IMR-90 (cell line): ENCODE results near the gene SLC22A14. TPM values are rescaled to one million over a fixed set of nuclear protein-coding genes. Genes with fewer than 3 reads are reported as not detected.

Source experiments
- ATAC-seq: fragments of 200-7000 bp; cut with Tn5 transposase; 2 replicates; pipeline ENCODE4 v1.9.1; 2020; ENCODE audit warnings: low read depth, mild to moderate bottlenecking, moderate library complexity
- BruUV-seq: library from RNA; stranded (reverse); fragments of 400-500 nt; replicated peaks from 2 replicates; lab custom pipeline; 2021; lab: Mats Ljungman, UMichigan
- CTCF ChIA-PET: fragments of 300-600 bp; formaldehyde crosslinking; extraction: SDS; loops from one replicate; lab custom pipeline; 2021; ENCODE audit warnings: antibody characterized with exemption; lab: Yijun Ruan, JAX
- POLR2A ChIA-PET: fragments of 300-600 bp; sonication (Branson Sonifier 250); formaldehyde crosslinking; loops from one replicate; lab custom pipeline; 2022; ENCODE audit warnings: antibody characterized with exemption; ENCODE audit not compliant: unreplicated experiment; lab: Charles Lee
- DNase-seq: peaks from one replicate; pipeline ENCODE4 v3.0.0; 2013
- H2AFZ ChIP-seq: replicated peaks from 2 replicates; pipeline ENCODE3; 2013; ENCODE audit warnings: low read length, mild to moderate bottlenecking; ENCODE audit not compliant: poor library complexity
- H2AK5ac ChIP-seq: 2 replicates; pipeline ENCODE4 v1.6.1; 2013; ENCODE audit warnings: low read depth, low read length, inconsistent platforms
- H2AK9ac ChIP-seq: replicated peaks from 2 replicates; pipeline ENCODE3; 2013; ENCODE audit warnings: mild to moderate bottlenecking, low read depth, low read length, moderate library complexity; ENCODE audit not compliant: poor library complexity
- H2BK120ac ChIP-seq: 2 replicates; pipeline ENCODE4 v1.6.1; 2013; ENCODE audit warnings: low read depth, low read length, inconsistent platforms
- H2BK15ac ChIP-seq: 3 replicates; pipeline ENCODE4 v1.6.1; 2013; ENCODE audit warnings: low read depth, low read length, inconsistent platforms
- H2BK20ac ChIP-seq: 2 replicates; pipeline ENCODE4 v1.6.1; 2013; ENCODE audit warnings: low read depth, mild to moderate bottlenecking, inconsistent platforms, low read length, moderate library complexity
- H2BK5ac ChIP-seq: 2 replicates; pipeline ENCODE4 v1.6.1; 2013; ENCODE audit warnings: mild to moderate bottlenecking, low read depth, low read length, inconsistent platforms; ENCODE audit not compliant: poor library complexity, severe bottlenecking
- H3K14ac ChIP-seq: replicated peaks from 2 replicates; pipeline ENCODE4 v1.6.1; 2013; ENCODE audit warnings: low read depth, low read length, inconsistent platforms
- H3K18ac ChIP-seq: 2 replicates; pipeline ENCODE4 v1.6.1; 2013; ENCODE audit warnings: low read depth, low read length, control low read depth
- H3K23ac ChIP-seq: 2 replicates; pipeline ENCODE4 v1.6.1; 2013; ENCODE audit warnings: low read depth, low read length, inconsistent platforms
- H3K27ac ChIP-seq: 2 replicates; pipeline ENCODE4 v1.5.1; 2013; ENCODE audit warnings: mild to moderate bottlenecking, control low read depth, low read length; ENCODE audit not compliant: insufficient read depth
- H3K27me3 ChIP-seq: 2 replicates; pipeline ENCODE4 v1.6.1; 2013; ENCODE audit warnings: low read length; ENCODE audit not compliant: control insufficient read depth, insufficient read depth
- H3K36me3 ChIP-seq: 2 replicates; pipeline ENCODE4 v1.6.1; 2013; ENCODE audit warnings: low read length, mixed read lengths; ENCODE audit not compliant: control insufficient read depth, insufficient read depth
- H3K4ac ChIP-seq: 2 replicates; pipeline ENCODE4 v1.6.1; 2013; ENCODE audit warnings: low read depth, low read length, inconsistent platforms
- H3K4me1 ChIP-seq: 2 replicates; pipeline ENCODE4 v1.6.1; 2013; ENCODE audit warnings: low read length, mixed read lengths; ENCODE audit not compliant: control insufficient read depth, insufficient read depth
- H3K4me2 ChIP-seq: 2 replicates; pipeline ENCODE4 v1.6.1; 2013; ENCODE audit warnings: low read depth, mild to moderate bottlenecking, control low read depth, low read length, moderate library complexity
- H3K4me3 ChIP-seq: 2 replicates; pipeline ENCODE4 v1.5.1; 2013; ENCODE audit warnings: low read depth, mild to moderate bottlenecking, control low read depth, low read length, moderate library complexity; ENCODE audit not compliant: insufficient read depth
- H3K56ac ChIP-seq: 2 replicates; pipeline ENCODE4 v1.6.1; 2013; ENCODE audit warnings: low read length, inconsistent platforms; ENCODE audit not compliant: insufficient read depth; ENCODE audit errors: extremely low read depth
- H3K79me1 ChIP-seq, 2 experiments: 2 replicates each; pipeline ENCODE4 v1.6.1; 2013; ENCODE audit warnings: low read length in 2 of 2, inconsistent platforms in 1 of 2, low read depth in 1 of 2
- H3K9ac ChIP-seq: 2 replicates; pipeline ENCODE4 v1.6.1; 2013; ENCODE audit warnings: low read depth, low read length, control low read depth
- H3K9me1 ChIP-seq: 2 replicates; pipeline ENCODE4 v1.6.1; 2013; ENCODE audit warnings: low read length, inconsistent platforms; ENCODE audit not compliant: insufficient read depth
- H3K9me3 ChIP-seq: 2 replicates; pipeline ENCODE4 v1.6.1; 2013; ENCODE audit warnings: low read length; ENCODE audit not compliant: control insufficient read depth, insufficient read depth
- H4K20me1 ChIP-seq: 2 replicates; pipeline ENCODE4 v1.6.1; 2013; ENCODE audit warnings: low read length, inconsistent platforms; ENCODE audit not compliant: insufficient read depth
- H4K5ac ChIP-seq: 2 replicates; pipeline ENCODE4 v1.6.1; 2013; ENCODE audit warnings: mild to moderate bottlenecking, low read depth, low read length, control low read depth
- H4K8ac ChIP-seq, 2 experiments: 2 replicates each; pipeline ENCODE4 v1.6.1; 2013; ENCODE audit warnings: low read depth in 2 of 2, low read length in 2 of 2, control low read depth in 1 of 2, inconsistent platforms in 1 of 2
- H4K91ac ChIP-seq: 2 replicates; pipeline ENCODE4 v1.6.1; 2013; ENCODE audit warnings: low read depth, low read length, inconsistent platforms; ENCODE audit not compliant: insufficient read depth
- CTCF ChIP-seq: conservative IDR thresholded peaks from 2 replicates; pipeline ENCODE4 v1.5.1; 2012; ENCODE audit warnings: mild to moderate bottlenecking, low read depth, low read length, improper control_type of control experiment
- FOS ChIP-seq: fragments of 150-350 bp; IDR thresholded peaks from 2 replicates; pipeline ENCODE4 v1.6.1; 2016; ENCODE audit warnings: low read depth, low read length
- RFX5 ChIP-seq: IDR thresholded peaks from 2 replicates; pipeline ENCODE4 v1.8.0; 2012; ENCODE audit warnings: low read depth, mild to moderate bottlenecking, low read length, moderate library complexity
- WGBS, 2 experiments: methylation state at CpG; one replicate each; pipeline versions ENCODE4 v1.1.5 to v1.1.7; 2013; ENCODE audit warnings: missing lambda C conversion rate in 2 of 2; ENCODE audit not compliant: insufficient read length in 1 of 2; ENCODE audit errors: extremely low coverage in 2 of 2; 5-methylcytosine and 5-hydroxymethylcytosine counted together
- dilution Hi-C: fragments of 300-500 bp; cut with HindIII; formaldehyde crosslinking; loops from one replicate; pipeline ENCODE4 v1.14.3; 2018; ENCODE audit warnings: low sequenced_read_pairs; ENCODE audit not compliant: unreplicated experiment
- in situ Hi-C: fragments of 300-500 bp; cut with MboI; formaldehyde crosslinking; loops from 3 replicates; pipeline ENCODE4 v1.14.3; 2019; ENCODE audit warnings: low sequenced_read_pairs, inconsistent platforms, mixed read lengths
- intact Hi-C: fragments of 100-400 bp; cut with micrococcal nuclease; formaldehyde crosslinking; loops from 2 replicates; pipeline ENCODE4 v1.10.0; 2022
- polyA plus RNA-seq, 3 experiments: library from polyadenylated mRNA; depleted of rRNA; stranded (reverse); fragments of >200 nt; gene quantifications; 2 replicates each; pipeline ENCODE4 v1.2.3, GENCODE V29; 2012; ENCODE audit warnings: low replicate concordance in 1 of 3
- total RNA-seq: library from RNA; depleted of rRNA; stranded (reverse); fragments of >200 nt; gene quantifications from 2 replicates; pipeline ENCODE4 v1.2.3, GENCODE V29; 2012

The SLC22A14 gene
- total and polyA plus RNA-seq, 2 of the 4 experiments (the other 2 are of a cell fraction): under 0.01 to 0.07 TPM

GRCh38 chr3:38348903-38349302 is 66.8 kb downstream of the SLC22A14 start (continued):
- no peak for TF ChIP-seq CTCF

- H4K5ac ChIP-seq: no peak overlapping the region
- peaks cover 6 to 17% of the 10 kb centered on the region in 2 experiments; a peak in 3 of 4 replicates for H3K79me1 ChIP-seq
- ATAC-seq: no peak
- no peak overlapping the region for H3K18ac ChIP-seq
- BruUV-seq: no TSS peak
- dilution Hi-C loops (loop anchor here (25.0 kb wide), 1 partner anchor 137 kb away; the partner anchor contains the start of gene EXOG), in situ Hi-C loops (loop anchor here (5.0 to 10.0 kb wide), 2 partner anchors 132 to 225 kb away; no protein-coding TSS in a partner anchor), intact Hi-C loops (loop anchor here (5.0 to 10.0 kb wide), 3 partner anchors 107 to 492 kb away; no protein-coding TSS in a partner anchor)
- no peak overlapping the region for H2BK120ac ChIP-seq
- no peak overlapping the region for H3K4me2 ChIP-seq
- no peak overlapping the region for H4K8ac ChIP-seq
- H3K9me3 ChIP-seq: no peaks in the 10 kb centered on the region
- H3K36me3 ChIP-seq: no peaks in the 10 kb centered on the region
- H3K9ac ChIP-seq: no peak overlapping the region
- POLR2A ChIA-PET: no interaction called here
- H2AK9ac ChIP-seq: no peak overlapping the region
- no peak overlapping the region for H2BK15ac ChIP-seq
- H3K4ac ChIP-seq: no peak overlapping the region
- H4K91ac ChIP-seq: no peak overlapping the region
- no peak overlapping the region for H3K4me3 ChIP-seq
- TF ChIP-seq FOS (0 out of 2 replicates have a peak, but pooled peaks have one; percentile 13), RFX5 (no peak)
- H3K27me3 ChIP-seq: no peaks in the 10 kb centered on the region
- H3K9me1 ChIP-seq: peaks cover 8% of the 10 kb centered on the region; the same call in 1 of the 2 replicates
- CTCF ChIA-PET: no interaction called here
- H2AFZ ChIP-seq: no peak overlapping the region
- peak; percentile 37 for DNase-seq
- H3K4me1 ChIP-seq: no peaks in the 10 kb centered on the region
- H3K23ac ChIP-seq: no peak overlapping the region
- no peak overlapping the region for H3K56ac ChIP-seq
- no peak overlapping the region for H3K27ac ChIP-seq
- no peak overlapping the region for H2AK5ac ChIP-seq
- no peaks in the 10 kb centered on the region for H4K20me1 ChIP-seq
- H2BK5ac ChIP-seq: no peak overlapping the region
- no peak overlapping the region for H2BK20ac ChIP-seq
- no CpG with 5 or more reads among the region's 8 CpGs for WGBS, 2 experiments
- H3K14ac ChIP-seq: no peak overlapping the region
Measured at GRCh38 chr3:38349684-38350359, 67.7 kb downstream of the SLC22A14 start.
